Measurements from ENCODE around the gene MFN1.

The MFN1 gene

GRCh38 chr3:179425075-179425474 is 77.6 kb downstream of the MFN1 start:
- in situ Hi-C loops (cut with MboI; ENCODE audit: low sequenced_read_pairs): loop anchor here (10.0 kb wide), 1 partner anchor 130 kb away; no protein-coding TSS in a partner anchor
- no peak overlapping the region for H3K4me3 ChIP-seq
- no peaks in the 10 kb centered on the region for H3K27me3 ChIP-seq (ENCODE audit: low read depth)
- no peaks in the 10 kb centered on the region for H3K36me3 ChIP-seq (replicated peaks)
- no peaks in the 10 kb centered on the region for H3K4me1 ChIP-seq
- H3K9me3 ChIP-seq: no peaks in the 10 kb centered on the region
- DNase-seq (ENCODE audit: low spot score in 2 of 2): no peak

GRCh38 chr3:179428876-179429548 is 81.5 kb downstream of the MFN1 start:
- no peaks in the 10 kb centered on the region for H3K9me3 ChIP-seq
- H3K4me3 ChIP-seq: no peak overlapping the region
- no peak for DNase-seq (ENCODE audit: low spot score in 2 of 2)
- no peaks in the 10 kb centered on the region; the same call in 1 of the 2 replicates for H3K4me1 ChIP-seq
- H3K27me3 ChIP-seq (ENCODE audit: low read depth): no peaks in the 10 kb centered on the region
- in situ Hi-C loops (cut with MboI; ENCODE audit: low sequenced_read_pairs): loop anchor here (10.0 kb wide), 1 partner anchor 126 kb away; no protein-coding TSS in a partner anchor
- H3K36me3 ChIP-seq (replicated peaks): no peaks in the 10 kb centered on the region

- DNase-seq (ENCODE audit: low spot score in 2 of 2): no peak
- no peaks in the 10 kb centered on the region for H3K36me3 ChIP-seq (replicated peaks)
Observed at GRCh38 chr3:179430277-179430870, 82.9 kb downstream of the MFN1 start.

GRCh38 chr3:179432021-179432420 is 84.5 kb downstream of the MFN1 start:
- in situ Hi-C loops (cut with MboI; ENCODE audit: low sequenced_read_pairs): no loop called here
- no peak overlapping the region for H3K4me3 ChIP-seq
- H3K4me1 ChIP-seq: no peaks in the 10 kb centered on the region; the same call in 1 of the 2 replicates
- DNase-seq (ENCODE audit: low spot score in 2 of 2): no peak
- no peaks in the 10 kb centered on the region for H3K27me3 ChIP-seq (ENCODE audit: low read depth)
- no peaks in the 10 kb centered on the region for H3K36me3 ChIP-seq (replicated peaks)
- no peaks in the 10 kb centered on the region for H3K9me3 ChIP-seq

More at GRCh38 chr3:179430277-179430870, 82.9 kb downstream of the MFN1 start:
- Histone ChIP-seq H3K27me3 (ENCODE audit: low read depth) (no peaks in the 10 kb centered on the region), H3K4me3 (no peak overlapping the region), H3K4me1 (no peaks in the 10 kb centered on the region; the same call in 1 of the 2 replicates), H3K9me3 (no peaks in the 10 kb centered on the region)
- in situ Hi-C loops (cut with MboI; ENCODE audit: low sequenced_read_pairs): no loop called here

- Histone ChIP-seq H3K36me3 (replicated peaks) (no peaks in the 10 kb centered on the region), H3K9me3 (no peaks in the 10 kb centered on the region), H3K4me3 (no peak overlapping the region), H3K27me3 (ENCODE audit: low read depth) (no peaks in the 10 kb centered on the region), H3K4me1 (no peaks in the 10 kb centered on the region; the same call in 1 of the 2 replicates)
- in situ Hi-C loops (cut with MboI; ENCODE audit: low sequenced_read_pairs): no loop called here
- DNase-seq (ENCODE audit: low spot score in 2 of 2): no peak
Observed at GRCh38 chr3:179432451-179432850, 84.9 kb downstream of the MFN1 start.

- Histone ChIP-seq H3K9me3 (no peaks in the 10 kb centered on the region), H3K4me3 (no peak overlapping the region), H3K36me3 (replicated peaks) (no peaks in the 10 kb centered on the region), H3K27me3 (ENCODE audit: low read depth) (no peaks in the 10 kb centered on the region), H3K4me1 (peaks cover 11% of the 10 kb centered on the region)
- DNase-seq (ENCODE audit: low spot score in 2 of 2): no peak
- in situ Hi-C loops (cut with MboI; ENCODE audit: low sequenced_read_pairs): no loop called here
Observed at GRCh38 chr3:179436517-179436916, 89.0 kb downstream of the MFN1 start.

- H3K4me1 ChIP-seq: peaks cover 11% of the 10 kb centered on the region
- H3K27me3 ChIP-seq (ENCODE audit: low read depth): no peaks in the 10 kb centered on the region
- in situ Hi-C loops (cut with MboI; ENCODE audit: low sequenced_read_pairs): no loop called here
- DNase-seq (ENCODE audit: low spot score in 2 of 2): no peak
- H3K4me3 ChIP-seq: no peak overlapping the region
- H3K36me3 ChIP-seq (replicated peaks): no peaks in the 10 kb centered on the region
- no peaks in the 10 kb centered on the region for H3K9me3 ChIP-seq
Observed at GRCh38 chr3:179438841-179439240, 91.3 kb downstream of the MFN1 start.
